Measurements from ENCODE around the gene DRAXIN.

Gene DRAXIN

DNA sequence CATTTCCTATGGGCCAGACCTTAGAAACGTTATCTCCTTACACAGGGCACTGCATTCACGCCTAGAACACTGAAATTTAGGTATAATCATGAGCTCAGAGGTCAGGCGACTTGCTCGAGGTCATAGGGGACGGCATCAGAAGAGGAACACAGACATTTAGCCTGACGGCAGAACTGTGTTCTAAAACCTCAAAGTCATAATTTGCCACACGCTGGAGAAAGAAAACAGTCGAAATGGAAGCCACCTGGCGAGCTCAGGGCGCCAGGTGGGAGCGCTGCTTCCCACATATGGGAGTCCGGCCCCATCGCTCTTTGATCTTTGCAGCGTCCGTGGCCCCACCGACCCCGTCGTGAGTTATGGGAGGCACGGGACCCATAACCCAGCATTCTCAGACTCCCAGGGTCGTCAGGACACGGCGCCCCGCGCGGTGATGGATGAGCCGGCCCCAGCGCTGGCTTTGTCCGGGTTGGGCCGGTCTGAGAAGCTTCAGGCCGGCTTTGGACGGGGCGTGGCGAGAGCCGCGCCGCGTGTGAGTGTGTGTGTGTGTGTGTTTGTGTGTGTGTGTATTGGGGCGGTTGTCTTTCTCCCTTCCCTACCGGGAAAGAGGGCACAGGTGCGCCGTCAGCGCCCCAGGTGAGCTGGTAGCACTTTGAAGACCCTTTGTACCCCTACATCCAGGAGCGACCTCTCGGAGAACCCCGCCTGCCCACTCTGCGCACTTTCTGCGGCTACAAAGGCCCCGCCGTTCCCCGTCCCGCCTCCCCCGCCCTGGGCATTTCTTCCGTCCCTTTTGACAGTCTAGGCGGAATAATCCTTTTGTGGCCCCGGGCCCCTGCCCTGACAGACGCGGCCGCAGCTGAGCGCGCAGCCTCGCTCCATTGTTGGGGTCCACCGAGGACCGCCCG, 861 bp upstream of the DRAXIN start:
- DNase-seq = peak in 1 of 2 experiments; percentile 28

DNA sequence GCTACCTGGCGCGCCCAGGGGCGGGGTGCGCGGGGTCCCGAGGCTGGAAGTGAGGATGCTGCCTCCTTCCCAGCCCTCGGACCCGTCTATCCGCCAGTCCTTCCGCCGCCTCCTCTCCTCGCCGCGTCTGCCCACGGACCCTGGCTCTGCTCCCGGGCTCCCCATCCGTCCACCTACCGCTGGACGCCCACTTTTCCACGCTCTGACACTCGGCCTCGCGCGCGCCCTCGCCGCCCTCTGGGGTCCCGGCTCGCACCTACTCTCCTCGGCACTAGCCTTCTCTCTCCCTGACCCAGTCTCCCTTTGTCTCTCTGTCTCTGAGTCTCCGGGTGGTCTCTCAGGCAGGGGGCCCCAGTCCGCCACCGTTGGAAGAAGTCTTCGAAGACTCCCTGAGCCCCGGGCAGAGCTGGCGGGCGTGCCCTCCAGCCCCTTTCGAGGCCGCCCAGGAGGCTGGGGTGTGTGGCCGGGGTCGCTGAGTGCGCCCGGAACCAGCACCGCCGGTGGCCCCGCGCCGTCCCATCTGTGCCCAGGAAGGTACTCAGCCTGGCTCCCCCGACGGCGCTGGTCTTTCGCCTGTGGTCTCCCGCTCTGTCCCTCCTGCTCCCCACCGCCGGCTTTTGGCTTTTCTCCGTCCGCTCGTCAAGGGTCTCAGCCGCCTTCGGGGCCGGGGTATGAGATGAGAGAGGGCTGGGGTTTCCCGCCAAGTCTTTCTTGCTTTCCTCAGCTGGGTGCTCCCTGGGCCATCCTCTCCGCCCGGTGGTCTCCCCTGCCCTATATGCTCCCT, 610 bp downstream of the DRAXIN start:
- DNase-seq = no peak

DNA sequence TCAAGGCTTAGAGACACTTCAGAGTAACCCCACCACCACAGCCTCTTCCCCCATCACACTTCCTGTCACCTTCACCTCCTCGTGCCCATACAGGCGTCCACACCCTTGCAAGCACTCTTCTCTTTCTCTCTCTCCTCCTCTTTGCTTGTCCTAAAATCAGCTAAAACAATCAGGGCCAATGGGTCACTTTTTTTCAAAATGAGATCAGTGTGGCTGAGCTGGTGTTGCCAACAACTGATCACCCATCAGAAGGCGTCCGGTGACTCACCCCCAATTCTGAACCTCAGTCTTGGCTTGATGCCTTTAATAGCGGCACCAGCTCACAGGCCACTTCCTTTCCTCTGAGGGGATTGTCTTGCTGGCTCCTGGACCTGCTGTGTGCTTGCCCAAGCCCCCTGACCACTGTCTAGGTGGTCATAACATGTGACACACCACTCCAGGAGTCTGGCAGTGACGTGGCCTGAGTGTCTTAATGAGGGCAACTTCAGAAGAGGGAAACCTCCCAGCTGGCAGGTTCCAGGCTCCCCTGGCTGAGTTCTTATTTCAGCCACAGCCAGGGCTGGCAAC, 1.6 kb downstream of the DRAXIN start:
- DNase-seq = peak; percentile 58 to 68

DNA sequence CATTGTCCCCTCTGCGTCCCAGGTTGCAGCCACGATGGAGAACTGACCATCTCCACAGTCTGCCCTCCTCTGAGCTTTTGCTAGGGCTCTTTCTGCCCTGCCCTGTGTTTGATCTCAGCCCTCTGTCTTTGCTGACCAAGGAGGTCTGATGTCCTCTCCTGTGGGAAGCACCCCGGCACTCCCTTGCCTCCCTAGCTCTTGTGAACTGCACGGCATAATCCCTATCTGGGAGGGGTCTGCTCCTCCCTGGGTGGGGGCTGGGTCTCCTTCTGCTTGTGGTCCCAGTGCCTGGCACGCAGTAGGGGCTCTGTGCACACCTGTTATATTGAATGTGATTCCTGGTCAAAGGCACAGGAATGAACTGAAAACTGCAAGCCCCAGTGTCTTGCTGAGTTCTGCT, 2.4 kb downstream of the DRAXIN start:
- DNase-seq = no peak

DNA sequence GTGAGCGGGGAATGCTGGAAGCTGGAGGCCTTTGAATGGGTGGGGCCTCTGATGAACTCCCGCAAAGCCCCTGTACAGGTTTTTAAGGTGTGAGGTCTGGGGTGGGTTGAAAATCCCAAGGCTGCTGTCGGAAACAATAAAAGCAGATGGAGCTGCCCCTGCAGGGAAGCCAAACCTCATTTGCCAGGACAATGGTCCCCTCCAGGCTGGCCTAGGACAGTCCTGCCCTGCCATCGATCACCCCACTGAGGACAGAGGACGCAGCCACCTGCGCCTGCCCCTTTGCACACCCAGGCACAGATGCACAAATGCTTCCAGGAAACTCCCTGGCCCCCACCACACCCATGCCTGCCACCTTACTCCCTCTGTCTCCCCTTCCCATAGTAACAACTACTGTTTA, 4.4 kb downstream of the DRAXIN start:
- no peak for DNase-seq

DNA sequence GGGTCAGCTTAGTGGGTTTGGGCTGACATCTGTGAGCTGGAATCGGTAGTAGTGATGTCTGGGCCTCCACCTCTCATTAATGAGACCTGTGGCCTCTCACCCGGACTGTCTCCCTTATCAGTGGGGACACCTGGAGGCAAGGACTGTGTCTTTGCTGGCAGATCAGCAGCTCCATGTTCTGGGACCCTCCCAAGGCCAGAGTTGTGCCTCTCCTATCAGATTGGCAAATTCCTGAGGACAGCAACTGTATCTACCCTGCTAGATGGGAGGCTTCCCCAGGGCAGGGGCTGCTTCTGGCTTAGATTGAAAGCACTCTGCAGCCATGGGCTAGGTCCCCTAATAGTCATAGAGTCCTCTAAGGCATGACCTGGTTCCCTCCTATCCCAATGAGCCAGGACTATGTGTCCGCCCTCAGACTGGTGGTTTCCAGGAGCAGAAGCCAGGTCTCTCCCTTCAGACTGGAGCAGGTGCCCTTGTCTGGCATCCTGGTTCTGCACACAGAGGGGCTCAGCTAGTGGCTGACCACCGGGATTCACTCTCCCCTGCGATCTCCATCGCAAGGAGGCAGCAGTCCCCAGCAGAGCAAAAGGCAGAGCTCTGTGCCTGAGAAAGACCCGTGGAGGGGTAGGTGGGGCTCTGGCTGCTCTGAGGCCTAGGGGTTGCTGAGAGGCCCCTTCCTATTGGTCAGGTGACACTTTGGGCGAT, 5.8 kb downstream of the DRAXIN start:
- DNase-seq = no peak

DNA sequence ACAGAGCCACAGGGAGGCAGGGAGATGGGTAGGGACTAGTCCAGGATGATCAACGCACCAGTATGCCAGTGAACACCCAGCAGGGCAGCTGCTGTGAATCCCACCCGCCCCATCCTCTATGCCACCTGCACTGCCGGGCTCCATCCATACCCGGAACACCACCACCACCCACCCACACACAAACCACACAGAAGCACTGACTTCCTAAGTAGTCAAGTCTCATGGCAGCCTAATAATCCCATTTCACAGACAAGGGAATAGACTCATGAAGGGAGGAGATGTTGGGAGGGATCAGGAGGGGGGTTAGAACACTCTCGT, 6.3 kb downstream of the DRAXIN start:
- no peak for DNase-seq

DNA sequence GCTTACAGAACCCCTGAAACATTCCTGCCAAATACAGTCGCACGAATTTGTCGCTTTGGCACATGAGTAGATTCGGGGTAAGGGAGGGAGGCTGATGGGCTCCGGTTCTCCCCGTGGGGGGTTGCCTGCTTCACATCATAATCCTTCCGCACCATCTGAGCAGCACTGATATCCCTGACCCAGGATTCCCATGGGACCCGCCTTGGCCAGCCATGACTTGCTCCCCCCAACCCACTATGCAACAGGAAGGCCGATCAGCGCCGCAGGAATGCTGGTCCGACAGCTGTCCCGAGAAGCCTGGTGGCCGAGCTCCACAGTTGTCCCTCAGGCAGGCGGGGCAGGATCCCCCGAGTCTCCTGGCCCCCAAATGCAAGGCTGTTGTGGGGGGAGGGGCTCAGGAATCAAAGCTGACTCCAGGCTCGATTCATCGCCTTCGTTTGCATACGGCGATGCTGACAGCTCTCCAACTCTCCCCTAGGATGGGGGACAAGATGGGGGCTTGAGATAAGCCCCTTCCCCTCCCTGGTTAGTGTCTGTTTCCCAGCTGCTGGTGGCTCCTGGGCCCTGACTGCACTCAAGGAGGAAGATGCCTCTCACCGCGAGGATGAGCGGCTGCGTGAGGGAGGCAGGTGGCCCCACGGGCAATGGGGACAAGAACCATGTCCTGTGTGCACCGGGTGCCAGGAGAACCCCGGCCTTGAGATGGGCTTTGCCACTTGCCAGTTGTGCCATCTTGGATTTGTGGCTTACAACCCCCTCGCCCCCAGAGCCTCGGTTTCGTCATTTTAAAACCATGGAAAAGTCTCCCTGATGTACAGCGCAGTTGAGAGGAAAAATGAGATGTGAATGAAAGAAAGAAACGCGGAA, 9.3 kb downstream of the DRAXIN start:
- no peak for DNase-seq

DNA sequence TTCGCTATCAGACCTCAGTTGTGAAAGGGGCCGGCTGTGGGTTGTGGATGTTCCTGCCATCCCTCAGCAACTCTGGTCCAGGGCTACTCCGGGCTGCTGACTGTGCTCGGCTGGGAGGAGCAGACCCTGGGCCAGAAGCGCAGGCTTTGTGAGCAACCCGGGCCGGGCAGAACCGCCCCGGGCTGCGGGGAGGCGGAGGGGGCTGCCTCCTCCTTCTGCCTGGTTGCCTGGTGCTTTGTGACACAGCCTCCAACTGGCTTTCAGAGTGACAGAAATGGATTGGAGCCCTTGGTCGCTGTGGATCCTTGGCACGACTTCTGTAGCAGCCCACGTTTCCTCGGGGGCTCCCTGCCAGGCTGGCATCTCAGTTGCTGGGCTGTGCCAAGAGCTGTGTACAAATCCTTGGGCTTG, 10.0 kb downstream of the DRAXIN start:
- no peak for DNase-seq

DNA sequence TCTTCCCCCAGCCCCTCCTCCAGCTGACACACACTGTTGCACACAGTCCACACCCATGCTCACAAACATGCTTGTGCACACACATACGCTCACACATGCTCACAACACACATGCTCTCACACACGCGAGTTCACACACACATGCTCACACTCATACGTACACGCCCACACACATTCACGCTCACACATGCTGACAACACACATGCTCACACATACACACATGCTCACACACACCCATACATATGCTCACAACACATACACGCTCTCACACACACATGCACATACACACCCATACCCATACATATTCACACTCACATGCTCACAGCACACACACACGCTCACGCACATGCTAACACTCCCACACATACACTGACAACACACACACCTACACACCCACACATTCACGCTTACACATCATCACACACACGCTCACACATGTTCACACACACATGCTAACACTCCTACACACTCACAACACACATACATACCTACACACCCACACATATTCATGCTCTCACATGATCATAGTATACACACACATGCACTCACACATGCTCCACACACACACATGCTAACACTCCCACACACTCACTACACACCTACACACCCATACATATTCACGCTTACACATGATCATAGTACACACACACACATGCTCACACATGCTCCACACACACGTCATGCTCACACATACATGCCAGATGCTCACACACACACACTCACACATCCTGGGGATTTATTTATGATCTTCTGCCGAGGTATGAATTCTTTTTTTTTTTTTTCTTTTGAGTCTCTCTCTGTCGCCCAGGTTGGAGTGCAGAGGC, 10.7 kb downstream of the DRAXIN start:
- no peak for DNase-seq

DNA sequence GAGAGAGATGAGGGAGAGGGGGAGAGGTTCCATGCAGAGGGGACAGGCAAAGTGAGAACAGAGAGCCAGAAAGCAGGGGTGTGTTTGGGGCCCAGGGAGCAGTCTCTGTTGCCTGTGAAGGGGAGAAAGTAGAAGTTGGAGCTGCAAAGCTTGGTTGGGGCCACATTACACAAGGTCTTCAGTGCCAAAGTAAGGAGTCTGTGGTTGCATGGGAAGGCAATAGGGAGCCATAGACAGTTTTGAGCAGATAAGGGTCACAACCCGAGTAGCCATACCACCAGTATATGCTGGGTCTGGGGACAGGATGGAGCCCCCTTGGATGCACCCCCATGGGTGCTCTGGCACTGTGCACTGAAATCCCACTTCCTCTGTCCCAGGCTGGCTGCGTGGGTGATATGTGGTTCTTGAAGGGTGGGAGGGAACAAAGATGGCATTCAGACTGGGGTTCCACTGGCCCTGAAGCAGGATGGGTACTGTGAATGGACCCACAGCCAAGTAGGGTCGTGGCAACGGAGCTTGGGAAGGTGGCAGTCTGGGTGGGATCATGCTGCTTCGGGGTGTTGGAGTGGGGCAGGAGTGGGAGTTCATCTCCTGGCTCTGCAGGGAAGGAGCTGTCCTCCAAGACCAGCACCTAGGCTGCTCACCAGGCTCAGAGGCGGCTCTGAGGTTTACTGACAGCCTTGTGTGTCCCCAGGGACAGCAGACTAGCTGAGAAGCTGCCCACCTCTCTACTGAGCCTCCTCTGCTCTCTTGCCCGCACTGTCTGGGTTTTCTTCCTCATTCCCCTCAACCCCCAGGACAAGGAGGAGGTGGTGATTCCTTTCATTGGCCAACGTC, 12.1 kb downstream of the DRAXIN start:
- DNase-seq = no peak

DNA sequence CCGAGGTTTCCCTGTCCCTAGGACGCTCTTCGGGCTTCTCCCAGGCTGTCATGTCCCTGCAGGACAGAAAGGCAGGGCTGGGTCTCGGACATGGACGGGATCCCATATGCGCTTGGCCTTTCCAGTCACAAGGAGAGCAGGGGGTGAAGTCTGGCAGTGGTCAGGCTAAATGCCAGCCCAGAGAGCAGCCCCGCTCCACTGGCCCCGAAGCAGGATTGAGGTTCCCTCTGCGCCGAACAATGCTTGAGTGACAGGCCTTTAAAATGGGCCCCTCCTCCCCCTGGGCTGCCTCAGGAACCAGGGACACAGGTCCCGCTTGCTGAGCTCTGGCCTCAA, 12.7 kb downstream of the DRAXIN start:
- no peak for DNase-seq

DNA sequence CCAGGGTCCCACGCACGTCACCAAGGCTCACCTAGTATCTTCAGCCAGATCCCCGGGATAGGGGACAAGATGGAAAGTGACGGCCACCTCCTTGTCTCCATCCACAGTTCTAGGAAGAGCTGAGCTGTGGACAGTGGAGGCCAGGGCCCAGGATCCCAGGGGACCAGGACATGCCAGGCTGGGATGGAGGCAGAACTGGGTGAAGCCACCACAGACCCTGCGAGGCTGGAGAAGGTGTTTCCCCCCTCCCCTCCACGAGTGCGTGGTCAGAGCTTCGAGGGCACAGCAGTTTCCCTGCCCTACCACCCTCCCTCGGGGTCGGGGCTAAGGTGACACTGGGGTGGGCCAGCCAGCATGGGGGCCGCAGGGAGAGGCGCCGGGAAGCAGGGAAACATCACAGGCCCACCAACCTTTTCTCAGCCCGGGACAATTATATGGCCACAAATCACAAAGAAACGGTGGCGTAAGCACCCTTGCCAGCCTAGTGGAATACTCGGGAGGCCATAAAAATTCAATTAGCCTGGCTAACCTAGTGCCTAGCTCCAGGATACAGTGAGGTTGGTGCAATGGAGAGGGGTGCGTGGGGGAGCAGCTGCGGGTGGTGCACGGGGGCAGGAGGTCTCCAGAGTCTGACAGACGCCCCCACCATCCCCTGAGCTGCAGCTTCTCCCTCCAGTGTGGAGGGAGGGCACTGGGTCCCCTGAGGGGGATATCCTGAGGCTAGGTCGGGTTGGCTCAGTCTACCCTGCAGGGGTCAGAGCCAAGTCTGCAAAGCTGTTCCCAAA, 13.4 kb downstream of the DRAXIN start:
- DNase-seq = no peak

DNA sequence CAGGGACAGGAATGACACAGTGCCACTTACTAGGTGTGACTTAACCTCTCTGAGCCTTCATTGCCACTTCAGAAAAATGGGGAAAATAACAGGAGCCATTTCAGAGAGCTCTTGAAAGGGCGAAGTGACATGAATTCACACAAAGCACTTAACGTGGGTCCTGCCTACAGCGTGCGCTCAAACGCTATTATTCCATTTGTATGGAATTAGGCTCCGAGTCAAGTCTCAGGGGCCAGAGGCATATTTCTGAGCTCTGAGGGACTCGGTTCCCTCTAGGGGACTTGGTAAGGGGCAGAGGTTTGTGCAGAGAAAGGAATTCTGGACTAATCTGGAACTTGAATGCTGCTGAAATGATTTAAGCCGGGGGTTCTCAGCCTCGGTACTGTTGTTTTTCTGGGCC, 14.1 kb downstream of the DRAXIN start:
- DNase-seq = no peak

DNA sequence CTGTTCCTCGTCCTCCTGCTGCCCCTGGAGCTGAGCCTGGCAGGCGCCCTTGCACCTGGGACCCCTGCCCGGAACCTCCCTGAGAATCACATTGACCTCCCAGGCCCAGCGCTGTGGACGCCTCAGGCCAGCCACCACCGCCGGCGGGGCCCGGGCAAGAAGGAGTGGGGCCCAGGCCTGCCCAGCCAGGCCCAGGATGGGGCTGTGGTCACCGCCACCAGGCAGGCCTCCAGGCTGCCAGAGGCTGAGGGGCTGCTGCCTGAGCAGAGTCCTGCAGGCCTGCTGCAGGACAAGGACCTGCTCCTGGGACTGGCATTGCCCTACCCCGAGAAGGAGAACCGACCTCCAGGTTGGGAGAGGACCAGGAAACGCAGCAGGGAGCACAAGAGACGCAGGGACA, 14.8 kb downstream of the DRAXIN start:
- no peak for DNase-seq

DNA sequence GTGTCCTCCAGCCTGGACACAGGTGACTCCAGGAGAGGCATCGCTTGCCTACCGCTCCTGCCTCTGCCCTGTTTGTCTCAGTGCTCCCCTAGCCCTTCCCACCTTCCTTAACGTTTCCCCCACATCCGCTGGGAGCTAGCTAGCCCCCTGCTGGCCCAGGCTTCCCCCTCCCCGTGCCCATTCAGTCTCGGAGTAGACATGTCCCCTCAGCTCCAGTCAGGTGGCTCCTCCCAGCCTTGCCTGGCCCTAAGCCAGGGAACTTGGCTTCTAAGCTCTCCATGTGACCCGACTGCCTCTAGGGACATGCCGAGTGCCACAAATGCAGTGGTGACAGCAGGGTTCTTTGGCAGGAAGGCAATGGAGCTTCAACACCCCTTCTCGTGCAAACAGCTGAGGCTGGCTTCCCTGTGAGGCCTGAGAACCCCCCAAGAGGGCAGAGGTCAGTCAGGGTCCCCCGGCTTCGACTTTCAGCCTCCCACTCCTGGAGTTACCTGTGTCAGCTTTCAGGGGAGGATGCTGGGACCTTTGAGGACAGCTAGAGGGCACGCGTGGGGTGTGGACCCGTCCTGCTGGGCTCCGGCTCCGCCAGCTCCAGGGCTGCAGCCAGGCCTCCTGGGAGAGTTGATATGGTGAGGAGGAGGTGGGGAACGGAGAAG, 16.2 kb downstream of the DRAXIN start:
- no peak for DNase-seq

DNA sequence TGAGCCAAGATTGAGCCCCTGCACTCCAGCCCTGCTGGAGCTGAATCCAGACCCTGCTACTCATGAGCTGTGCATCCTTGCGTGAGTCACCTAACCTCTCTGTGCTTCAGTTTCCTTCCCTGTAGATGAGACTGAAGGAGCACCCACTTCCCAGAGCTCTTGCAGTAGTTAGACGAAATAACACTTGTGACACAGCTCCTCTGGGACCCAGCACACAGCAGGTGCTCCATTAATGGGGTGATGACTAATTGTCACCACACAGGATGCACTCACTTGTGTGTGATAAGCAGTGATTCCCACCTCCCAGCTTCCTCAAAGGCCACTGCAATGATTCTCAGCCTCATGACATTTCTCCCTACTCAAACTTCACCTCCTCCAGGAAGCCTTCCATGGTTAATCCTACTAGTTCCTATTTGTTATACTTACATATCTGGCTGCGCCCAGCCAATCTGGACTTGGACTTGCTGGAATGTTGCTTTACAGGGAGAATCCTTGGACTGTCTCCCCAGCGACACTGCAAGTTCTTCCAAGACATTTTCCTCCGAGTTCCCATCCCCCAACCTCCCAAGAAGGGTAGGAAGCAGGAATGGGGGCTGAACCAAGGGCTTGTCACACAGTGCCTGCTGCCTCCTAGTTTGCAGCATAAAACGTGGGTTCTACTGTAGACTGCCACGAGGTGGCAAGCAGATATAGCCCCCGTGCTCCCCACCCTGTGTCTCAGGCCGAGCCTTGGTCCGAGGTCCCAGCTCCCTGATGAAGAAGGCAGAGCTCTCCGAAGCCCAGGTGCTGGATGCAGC, 17.2 kb downstream of the DRAXIN start:
- no peak for DNase-seq

DNA sequence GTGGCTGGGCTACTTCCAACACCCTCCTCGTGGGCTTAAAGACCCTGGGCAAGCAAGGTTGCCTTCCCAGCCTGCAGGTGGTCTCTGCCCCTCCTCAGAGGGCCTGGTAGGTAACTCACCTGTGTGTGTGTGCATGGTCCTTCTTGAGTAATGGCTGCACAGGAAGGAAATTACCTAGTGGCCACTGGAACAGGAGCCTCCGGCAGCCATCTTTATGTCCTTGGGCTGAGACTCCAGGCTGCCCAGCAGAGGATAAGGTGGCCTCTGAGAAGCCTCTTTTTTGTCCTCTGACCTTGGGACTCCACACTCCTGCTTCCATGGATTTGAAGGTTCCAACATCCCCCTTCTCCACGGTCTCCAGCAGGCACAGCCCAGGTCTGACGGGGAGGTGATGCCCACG, 20.0 kb downstream of the DRAXIN start:
- no peak for DNase-seq
